Bronchial epithelial cell (primary cell): ENCODE data around the gene SLFN12L. TPM values are rescaled to one million over a fixed set of nuclear protein-coding genes. Genes with fewer than 3 reads are reported as not detected.

ENCODE experiments used
- DNase-seq: peaks from one replicate; pipeline ENCODE4 v3.0.0-alpha.2; 2010; ENCODE audit warnings: low read depth
- FAIRE-seq: peaks from 2 replicates; lab custom pipeline; 2011; peaks lifted over from hg19 to GRCh38; lab: Jason Lieb, UNC
- H3K27me3 ChIP-seq: 2 replicates; pipeline ENCODE4 v1.5.1; 2011; ENCODE audit warnings: low read length; ENCODE audit not compliant: control insufficient read depth, insufficient read depth
- H3K36me3 ChIP-seq: 2 replicates; pipeline ENCODE4 v1.5.1; 2011; ENCODE audit warnings: low read length; ENCODE audit not compliant: control insufficient read depth, insufficient read depth
- H3K4me3 ChIP-seq: 2 replicates; pipeline ENCODE4 v1.5.1; 2011; ENCODE audit warnings: mild to moderate bottlenecking, low read depth, low read length, control low read depth
- total RNA-seq: library from RNA; depleted of rRNA; stranded (reverse); fragments of >200 nt; gene quantifications from 2 replicates; pipeline ENCODE4 v1.2.1, GENCODE V29; 2014
- TF ChIP-seq, protein P1 (sequence below): IDR thresholded peaks from 2 replicates; pipeline ENCODE4 v1.5.1; 2011; ENCODE audit warnings: mild to moderate bottlenecking, moderate library complexity, low read length, control low read depth, inconsistent platforms; ENCODE audit not compliant: insufficient read depth, severe bottlenecking

Gene SLFN12L
- total RNA-seq, 1 donor from 2014 or later: under 0.01 TPM

DNA sequence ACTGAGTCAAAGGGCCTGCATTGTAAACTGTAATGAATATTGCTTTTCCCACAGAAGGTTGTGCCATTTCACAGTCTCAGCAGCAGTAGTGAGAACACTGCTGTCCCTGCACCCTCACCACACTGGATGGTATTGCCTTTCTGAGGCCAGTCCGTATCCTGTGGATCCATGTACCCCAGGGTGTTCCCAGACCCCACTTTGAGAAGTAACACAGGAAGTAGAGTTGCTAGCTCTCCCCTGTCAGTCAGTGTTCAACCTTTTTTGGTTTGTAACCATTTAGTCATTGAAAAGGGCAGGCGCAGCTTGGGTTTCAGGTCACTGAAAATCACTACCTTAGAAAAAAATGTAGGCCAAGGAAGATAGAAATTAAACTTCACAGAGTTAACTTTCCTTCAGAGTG lies 37.9 kb downstream of the SLFN12L start:
- H3K36me3 ChIP-seq: no peaks in the 10 kb centered on the region
- TF ChIP-seq, protein P1, sequence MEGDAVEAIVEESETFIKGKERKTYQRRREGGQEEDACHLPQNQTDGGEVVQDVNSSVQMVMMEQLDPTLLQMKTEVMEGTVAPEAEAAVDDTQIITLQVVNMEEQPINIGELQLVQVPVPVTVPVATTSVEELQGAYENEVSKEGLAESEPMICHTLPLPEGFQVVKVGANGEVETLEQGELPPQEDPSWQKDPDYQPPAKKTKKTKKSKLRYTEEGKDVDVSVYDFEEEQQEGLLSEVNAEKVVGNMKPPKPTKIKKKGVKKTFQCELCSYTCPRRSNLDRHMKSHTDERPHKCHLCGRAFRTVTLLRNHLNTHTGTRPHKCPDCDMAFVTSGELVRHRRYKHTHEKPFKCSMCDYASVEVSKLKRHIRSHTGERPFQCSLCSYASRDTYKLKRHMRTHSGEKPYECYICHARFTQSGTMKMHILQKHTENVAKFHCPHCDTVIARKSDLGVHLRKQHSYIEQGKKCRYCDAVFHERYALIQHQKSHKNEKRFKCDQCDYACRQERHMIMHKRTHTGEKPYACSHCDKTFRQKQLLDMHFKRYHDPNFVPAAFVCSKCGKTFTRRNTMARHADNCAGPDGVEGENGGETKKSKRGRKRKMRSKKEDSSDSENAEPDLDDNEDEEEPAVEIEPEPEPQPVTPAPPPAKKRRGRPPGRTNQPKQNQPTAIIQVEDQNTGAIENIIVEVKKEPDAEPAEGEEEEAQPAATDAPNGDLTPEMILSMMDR: no peak
- no peak for DNase-seq
- H3K4me3 ChIP-seq: no peak overlapping the region
- H3K27me3 ChIP-seq: peaks cover 46% of the 10 kb centered on the region
- FAIRE-seq: no peak

DNA sequence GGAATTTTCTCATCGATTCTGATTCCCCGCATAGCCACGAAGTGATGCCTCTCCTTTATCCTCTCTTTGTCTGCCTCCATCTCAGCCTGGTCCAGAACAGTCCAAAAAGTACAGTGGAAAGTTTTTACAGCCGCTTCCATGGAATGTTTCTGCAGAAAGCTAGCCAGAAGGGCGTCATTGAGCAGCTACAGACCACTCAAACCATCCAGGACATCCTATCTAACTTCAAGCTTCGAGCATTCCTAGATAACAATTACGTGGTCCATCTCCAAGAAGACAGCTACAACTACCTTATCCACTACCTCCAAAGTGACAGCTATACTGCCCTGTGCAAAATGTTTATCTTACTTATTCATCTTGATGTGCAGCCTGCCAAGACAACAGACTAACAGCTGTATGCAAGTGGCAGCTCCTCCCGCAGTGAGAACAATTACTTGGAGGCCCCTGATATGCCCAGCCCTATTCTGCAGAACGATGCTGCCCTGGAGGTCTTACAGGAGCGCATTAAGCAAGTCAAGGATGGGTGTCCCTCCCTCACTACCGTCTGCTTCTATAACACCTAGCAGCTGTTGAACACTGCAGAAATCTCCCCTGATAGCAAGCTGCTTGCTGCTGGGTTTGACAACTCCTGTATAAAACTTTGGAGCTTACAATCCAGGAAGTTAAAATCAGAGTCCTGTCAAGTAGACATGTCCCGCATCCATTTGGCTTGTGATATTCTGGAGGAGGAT lies 38.9 kb downstream of the SLFN12L start:
- FAIRE-seq: no peak
- TF ChIP-seq, protein P1: no peak
- Histone ChIP-seq H3K4me3 (no peak overlapping the region), H3K36me3 (no peaks in the 10 kb centered on the region), H3K27me3 (peaks cover 48% of the 10 kb centered on the region)
- no peak for DNase-seq

DNA sequence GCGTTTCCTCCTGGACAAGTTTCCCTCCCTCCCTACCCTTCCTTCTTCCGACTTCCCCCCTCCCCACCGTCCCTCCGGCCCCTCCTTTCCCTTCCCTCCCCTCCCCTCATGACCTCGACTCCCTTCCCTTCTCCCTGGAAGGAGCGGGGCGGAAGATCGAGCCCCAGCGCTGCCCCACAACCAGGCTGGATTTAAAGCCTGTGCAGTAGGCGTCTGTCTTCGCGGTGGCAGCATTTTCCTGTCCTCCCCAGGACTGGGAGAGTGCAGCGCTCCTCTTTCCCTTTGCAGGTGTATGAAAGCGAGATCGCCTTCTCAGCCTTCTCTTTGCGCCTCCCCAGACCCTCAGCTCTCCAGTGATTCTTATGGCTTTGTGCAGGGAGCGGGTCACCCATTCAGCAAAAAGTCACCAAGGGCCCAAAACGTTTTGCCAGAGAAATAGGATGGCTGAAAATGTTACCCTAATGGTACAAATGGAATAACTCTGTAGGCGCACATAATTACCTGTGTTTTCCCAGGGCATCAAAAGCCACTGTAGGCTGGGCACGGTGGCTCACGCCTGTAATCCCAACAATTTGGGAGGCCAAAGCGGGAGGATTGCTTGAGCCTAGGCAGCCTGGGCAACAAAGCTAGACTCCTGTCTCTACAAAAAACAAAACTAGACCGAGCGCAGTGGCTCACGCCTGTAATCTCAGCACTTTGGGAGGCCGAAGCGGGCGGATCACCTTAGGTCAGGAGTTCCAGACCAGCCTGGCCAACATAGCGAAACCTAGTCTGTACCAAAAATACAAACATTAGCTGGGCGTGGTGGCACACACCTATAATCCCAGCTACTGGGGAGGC lies 40.8 kb downstream of the SLFN12L start:
- no peak for DNase-seq
- TF ChIP-seq, protein P1: no peak
- Histone ChIP-seq H3K27me3 (peaks cover 61% of the 10 kb centered on the region), H3K4me3 (no peak overlapping the region), H3K36me3 (no peaks in the 10 kb centered on the region)
- no peak for FAIRE-seq

DNA sequence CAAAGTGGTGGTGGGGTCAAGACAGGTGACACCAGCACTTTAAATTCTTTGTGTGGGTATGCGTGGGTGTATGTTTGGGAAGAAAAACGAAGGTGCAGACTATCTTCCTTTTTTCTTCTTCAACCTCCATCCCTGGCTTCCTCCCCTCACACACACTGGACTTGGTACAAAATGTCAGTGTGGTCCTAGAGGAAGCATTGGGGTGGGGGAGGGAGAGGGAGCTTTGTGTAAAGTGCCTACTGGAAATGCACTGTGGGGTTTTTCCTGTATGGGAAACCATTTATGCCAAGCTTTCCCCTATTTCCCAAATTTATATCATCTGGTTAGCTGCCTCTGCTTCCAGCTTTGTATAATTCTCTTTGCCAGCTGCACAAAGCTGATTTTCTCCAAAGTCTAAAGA lies 44.4 kb downstream of the SLFN12L start:
- Histone ChIP-seq H3K27me3 (peaks cover 78% of the 10 kb centered on the region), H3K4me3 (no peak overlapping the region), H3K36me3 (no peaks in the 10 kb centered on the region)
- DNase-seq: no peak
- FAIRE-seq: no peak
- TF ChIP-seq, protein P1: no peak

DNA sequence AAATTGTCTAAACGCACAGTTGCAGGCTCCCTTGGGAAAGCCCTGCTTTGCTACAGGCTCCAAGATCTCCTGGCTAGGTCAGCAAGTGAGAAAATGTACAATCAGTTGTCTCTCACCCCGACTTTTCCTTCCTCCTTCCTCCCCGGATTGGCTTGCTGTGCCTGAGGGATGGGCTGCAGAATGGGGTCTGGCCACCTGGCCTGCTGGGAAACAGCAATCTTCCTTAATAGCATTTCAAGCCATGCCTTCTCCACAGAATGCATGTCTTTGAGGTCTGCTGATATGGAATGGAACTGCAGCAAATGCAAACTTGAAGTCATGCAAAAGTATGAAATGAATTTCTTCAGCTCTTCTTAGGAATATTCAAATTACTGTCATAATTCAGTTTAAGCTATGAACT lies 46.1 kb downstream of the SLFN12L start:
- Histone ChIP-seq H3K4me3 (no peak overlapping the region), H3K36me3 (no peaks in the 10 kb centered on the region), H3K27me3 (peaks cover 66% of the 10 kb centered on the region)
- DNase-seq (no peak), FAIRE-seq (no peak)
- TF ChIP-seq, protein P1: no peak
